ENCODE results near the gene UBE3A.

GRCh38 chr15:25366058-25366457 lies 72.8 kb downstream of the UBE3A start:
- TF ChIP-seq, protein P1, sequence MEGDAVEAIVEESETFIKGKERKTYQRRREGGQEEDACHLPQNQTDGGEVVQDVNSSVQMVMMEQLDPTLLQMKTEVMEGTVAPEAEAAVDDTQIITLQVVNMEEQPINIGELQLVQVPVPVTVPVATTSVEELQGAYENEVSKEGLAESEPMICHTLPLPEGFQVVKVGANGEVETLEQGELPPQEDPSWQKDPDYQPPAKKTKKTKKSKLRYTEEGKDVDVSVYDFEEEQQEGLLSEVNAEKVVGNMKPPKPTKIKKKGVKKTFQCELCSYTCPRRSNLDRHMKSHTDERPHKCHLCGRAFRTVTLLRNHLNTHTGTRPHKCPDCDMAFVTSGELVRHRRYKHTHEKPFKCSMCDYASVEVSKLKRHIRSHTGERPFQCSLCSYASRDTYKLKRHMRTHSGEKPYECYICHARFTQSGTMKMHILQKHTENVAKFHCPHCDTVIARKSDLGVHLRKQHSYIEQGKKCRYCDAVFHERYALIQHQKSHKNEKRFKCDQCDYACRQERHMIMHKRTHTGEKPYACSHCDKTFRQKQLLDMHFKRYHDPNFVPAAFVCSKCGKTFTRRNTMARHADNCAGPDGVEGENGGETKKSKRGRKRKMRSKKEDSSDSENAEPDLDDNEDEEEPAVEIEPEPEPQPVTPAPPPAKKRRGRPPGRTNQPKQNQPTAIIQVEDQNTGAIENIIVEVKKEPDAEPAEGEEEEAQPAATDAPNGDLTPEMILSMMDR (IDR thresholded peaks at IDR 0.05) = no peak
- TF ChIP-seq POLR2A (IDR thresholded peaks at IDR 0.05) = no peak
